ENCODE results near the gene FLYWCH2. TPM values are rescaled to one million over a fixed set of nuclear protein-coding genes. Genes with fewer than 3 reads are reported as not detected.

FLYWCH2 gene
- total RNA-seq, 1 experiment from 2014 or later = 35.4 TPM

DNA sequence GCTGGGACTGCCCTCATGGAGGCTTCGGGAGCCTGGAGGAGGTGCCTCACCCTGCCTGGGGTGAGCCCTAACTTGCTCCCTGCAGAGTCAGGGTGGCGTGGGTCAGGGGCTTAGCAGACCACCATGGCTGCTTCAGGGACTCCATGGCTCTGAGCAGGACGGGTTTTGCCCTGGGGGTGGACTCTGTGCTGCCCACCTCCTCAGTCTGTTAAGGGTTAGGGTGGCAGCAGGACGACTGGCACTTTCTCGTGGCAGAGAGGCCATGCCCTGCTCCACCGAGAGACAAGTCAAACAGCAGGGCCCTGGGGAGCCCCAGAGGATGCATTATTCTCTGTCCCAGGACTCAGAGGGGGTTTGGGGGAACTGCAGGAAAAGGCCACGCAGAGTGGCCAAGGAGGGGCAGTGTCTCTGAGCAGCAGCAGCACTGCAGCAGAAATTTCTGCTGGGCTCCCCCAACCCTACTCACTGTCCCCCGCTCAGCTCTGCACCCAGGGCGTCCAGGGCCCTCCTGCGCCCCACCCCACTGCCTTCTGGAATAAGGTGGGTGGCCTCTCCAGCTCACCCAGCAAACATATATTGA is 23.2 kb upstream of the FLYWCH2 start:
- H3K36me3 ChIP-seq = no peaks in the 10 kb centered on the region
- H3K27me3 ChIP-seq = no peaks in the 10 kb centered on the region
- DNase-seq = no peak
- no peak overlapping the region for H3K4me3 ChIP-seq
- H3K27ac ChIP-seq = no peak overlapping the region
- H3K4me1 ChIP-seq = no peaks in the 10 kb centered on the region
- peaks cover 3% of the 10 kb centered on the region; the same call in 1 of the 2 replicates for H3K9me3 ChIP-seq (replicated peaks)

GRCh38 chr16:2860826-2861567 is 22.0 kb upstream of the FLYWCH2 start:
- Histone ChIP-seq H3K27ac (no peak overlapping the region), H3K27me3 (no peaks in the 10 kb centered on the region), H3K9me3 (replicated peaks) (peaks cover 3% of the 10 kb centered on the region; the same call in 1 of the 2 replicates), H3K4me3 (no peak overlapping the region), H3K4me1 (no peaks in the 10 kb centered on the region), H3K36me3 (no peaks in the 10 kb centered on the region)
- DNase-seq = peak in 1 of 2 experiments; percentile 46

DNA sequence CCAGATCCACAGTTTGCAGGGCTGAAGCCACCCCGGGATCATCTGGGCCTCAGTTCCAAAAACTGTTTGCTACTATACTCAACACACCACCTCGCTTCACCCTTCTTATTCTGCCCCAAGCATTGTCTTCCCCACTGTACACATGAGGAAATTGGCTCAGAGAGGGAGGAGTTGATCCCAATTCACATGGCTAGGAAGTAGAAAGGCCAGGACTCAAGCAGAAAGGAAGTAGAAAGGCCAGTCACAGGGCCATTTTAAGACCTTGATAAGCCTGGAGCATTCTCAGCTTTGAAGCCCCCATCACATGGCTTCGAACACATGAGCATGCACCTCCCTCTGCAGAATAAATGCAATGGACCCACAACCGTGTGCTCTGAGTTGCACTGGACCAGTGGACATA is 17.4 kb upstream of the FLYWCH2 start:
- Histone ChIP-seq H3K4me1 (peaks cover 5% of the 10 kb centered on the region; the same call in 1 of the 2 replicates), H3K36me3 (no peaks in the 10 kb centered on the region), H3K27ac (no peak overlapping the region), H3K9me3 (replicated peaks) (peaks cover 3% of the 10 kb centered on the region; the same call in 1 of the 2 replicates), H3K27me3 (no peaks in the 10 kb centered on the region), H3K4me3 (no peak overlapping the region)
- DNase-seq = no peak

DNA sequence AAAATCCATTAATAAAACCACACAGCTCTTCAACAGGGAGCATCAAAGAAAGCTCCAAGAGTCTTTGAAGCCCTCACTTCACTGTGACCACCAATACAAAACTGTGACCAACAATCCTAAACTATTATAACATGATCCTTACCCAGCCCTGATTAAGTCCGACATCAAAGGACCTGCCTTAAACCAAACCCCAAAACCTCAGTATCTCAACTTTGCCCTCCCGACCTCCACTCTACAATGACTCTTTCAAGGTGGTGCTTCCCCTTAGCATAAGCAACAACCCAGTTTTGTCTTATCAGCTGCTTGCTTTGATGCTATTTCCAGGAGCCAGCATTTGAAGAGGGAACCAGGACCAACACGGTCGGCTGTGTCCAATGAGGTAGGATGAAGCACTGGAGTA is 16.6 kb upstream of the FLYWCH2 start:
- Histone ChIP-seq H3K36me3 (no peaks in the 10 kb centered on the region), H3K27ac (no peak overlapping the region), H3K4me3 (no peak overlapping the region), H3K4me1 (peaks cover 5% of the 10 kb centered on the region; the same call in 1 of the 2 replicates), H3K9me3 (replicated peaks) (no peaks in the 10 kb centered on the region), H3K27me3 (no peaks in the 10 kb centered on the region)
- DNase-seq = no peak

GRCh38 chr16:2867661-2867986 is 15.4 kb upstream of the FLYWCH2 start:
- H3K27me3 ChIP-seq = no peaks in the 10 kb centered on the region
- H3K9me3 ChIP-seq (replicated peaks) = no peaks in the 10 kb centered on the region
- peak overlapping the region; percentile 85 for H3K27ac ChIP-seq
- H3K4me1 ChIP-seq = peaks cover 5% of the 10 kb centered on the region; the same call in 1 of the 2 replicates
- no peak for DNase-seq
- H3K36me3 ChIP-seq = no peaks in the 10 kb centered on the region
- H3K4me3 ChIP-seq = peak overlapping the region; percentile 84

DNA sequence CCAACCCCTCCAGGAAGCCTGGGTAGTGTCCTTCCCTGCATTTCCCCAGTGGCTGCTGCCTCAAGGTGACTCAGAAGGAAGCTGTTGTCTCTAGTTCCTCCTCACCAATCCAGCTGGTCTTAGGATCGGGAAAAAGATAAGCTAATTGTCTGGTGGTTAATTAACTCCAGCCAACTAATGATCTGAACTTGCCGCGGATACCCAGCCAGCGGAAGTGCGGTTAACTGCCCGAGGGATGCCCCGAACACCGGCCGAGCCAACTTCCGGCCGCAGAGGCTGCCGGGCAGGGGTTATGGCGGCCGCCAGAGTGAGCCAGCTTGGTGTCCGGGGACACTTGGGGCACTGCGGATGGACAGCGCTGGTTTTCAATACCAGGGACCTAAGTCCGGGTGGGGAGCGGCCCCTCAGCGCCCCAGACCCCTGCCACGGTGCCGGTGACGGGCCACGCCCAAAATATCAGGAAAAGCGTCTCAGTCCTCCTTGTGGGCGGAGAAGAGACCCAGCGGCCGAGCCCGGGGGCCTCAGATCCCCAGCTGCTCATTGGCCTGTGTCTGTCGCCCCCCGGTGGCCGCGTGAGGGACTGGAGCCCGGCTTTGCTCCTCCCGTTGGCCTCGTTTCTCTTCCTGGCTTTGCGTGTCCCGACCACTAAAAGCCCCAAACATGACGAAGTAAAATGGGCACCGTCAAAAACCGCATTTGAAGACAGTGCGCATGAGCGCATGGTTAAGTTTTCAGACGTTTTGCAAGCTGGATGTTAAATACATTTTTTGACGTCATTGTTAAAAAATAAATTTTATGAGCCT is 14.8 kb upstream of the FLYWCH2 start:
- H3K4me3 ChIP-seq = peak overlapping the region; percentile 84
- no peaks in the 10 kb centered on the region for H3K27me3 ChIP-seq
- H3K9me3 ChIP-seq (replicated peaks) = no peaks in the 10 kb centered on the region
- H3K4me1 ChIP-seq = peaks cover 5% of the 10 kb centered on the region
- peak; percentile 90 to 94 for DNase-seq
- H3K36me3 ChIP-seq = no peaks in the 10 kb centered on the region
- H3K27ac ChIP-seq = peak overlapping the region; percentile 85

DNA sequence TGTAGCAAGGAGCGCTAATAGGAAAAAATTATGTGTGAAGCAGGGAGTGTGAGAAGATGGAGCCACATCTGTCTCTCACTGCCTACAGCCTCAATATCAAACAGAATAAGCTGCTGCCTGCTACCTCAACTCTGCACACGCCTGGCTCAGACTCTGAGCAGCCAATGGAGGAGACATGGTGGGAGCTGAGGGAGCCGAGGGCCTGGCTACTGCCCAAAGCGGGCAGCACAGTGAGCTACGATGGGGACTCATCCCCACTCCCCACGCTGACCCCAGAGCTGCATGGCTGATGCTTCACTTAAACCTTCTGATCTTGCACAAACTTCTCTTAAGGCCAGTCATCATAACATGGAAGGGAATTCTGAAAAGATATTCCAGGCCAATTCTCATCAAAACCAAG is 11.1 kb upstream of the FLYWCH2 start:
- Histone ChIP-seq H3K27ac (no peak overlapping the region), H3K27me3 (no peaks in the 10 kb centered on the region), H3K4me3 (no peak overlapping the region), H3K4me1 (peaks cover 16% of the 10 kb centered on the region), H3K9me3 (replicated peaks) (no peaks in the 10 kb centered on the region), H3K36me3 (no peaks in the 10 kb centered on the region)
- no peak for DNase-seq

GRCh38 chr16:2874032-2874911 is 8.7 kb upstream of the FLYWCH2 start:
- Histone ChIP-seq H3K27me3 (no peaks in the 10 kb centered on the region), H3K27ac (no peak overlapping the region), H3K4me1 (peaks cover 11% of the 10 kb centered on the region), H3K36me3 (no peaks in the 10 kb centered on the region), H3K9me3 (replicated peaks) (no peaks in the 10 kb centered on the region), H3K4me3 (no peak overlapping the region)
- DNase-seq = peak; percentile 27 to 60

- H3K36me3 ChIP-seq = no peaks in the 10 kb centered on the region
- no peaks in the 10 kb centered on the region for H3K27me3 ChIP-seq
- H3K4me1 ChIP-seq = peaks cover 11% of the 10 kb centered on the region
- DNase-seq = peak; percentile 72 to 83
- H3K9me3 ChIP-seq (replicated peaks) = no peaks in the 10 kb centered on the region
- no peak overlapping the region for H3K4me3 ChIP-seq
- no peak overlapping the region for H3K27ac ChIP-seq
Observed at GRCh38 chr16:2874912-2875362, 8.1 kb upstream of the FLYWCH2 start.

DNA sequence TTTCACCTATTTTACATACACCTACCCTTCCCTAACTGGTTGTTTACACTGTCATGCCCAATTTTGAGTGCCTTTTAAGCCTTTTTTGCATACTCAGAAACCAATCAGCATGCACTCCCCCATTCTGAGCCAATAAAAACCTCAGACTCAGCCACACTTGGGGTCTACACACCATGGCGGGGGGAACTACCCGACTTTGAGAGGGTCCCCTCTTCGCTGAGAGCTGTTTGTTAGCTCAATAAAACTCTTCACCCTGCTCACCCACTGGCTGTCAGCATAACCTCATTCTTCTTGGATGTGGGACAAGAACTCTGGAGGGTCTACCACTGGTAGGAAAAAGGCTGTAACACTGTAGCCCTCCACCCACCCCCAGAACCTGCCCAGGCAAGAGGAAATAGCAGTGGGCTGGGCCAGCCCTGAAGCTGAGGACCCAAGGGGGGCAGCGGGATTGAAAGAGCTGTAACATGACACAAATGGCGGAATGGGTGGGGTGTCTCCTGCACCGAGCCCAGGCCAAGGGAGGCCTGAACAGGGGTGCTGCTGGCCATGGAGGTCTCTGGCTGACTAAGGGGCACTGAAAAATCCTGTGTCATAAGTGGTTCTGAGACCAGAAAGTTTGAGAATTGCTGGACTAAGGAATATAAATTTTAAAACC is 3.0 kb upstream of the FLYWCH2 start:
- Histone ChIP-seq H3K27ac (no peak overlapping the region), H3K36me3 (no peaks in the 10 kb centered on the region), H3K9me3 (replicated peaks) (no peaks in the 10 kb centered on the region), H3K4me3 (no peak overlapping the region), H3K27me3 (no peaks in the 10 kb centered on the region), H3K4me1 (no peaks in the 10 kb centered on the region)
- no peak for DNase-seq

DNA sequence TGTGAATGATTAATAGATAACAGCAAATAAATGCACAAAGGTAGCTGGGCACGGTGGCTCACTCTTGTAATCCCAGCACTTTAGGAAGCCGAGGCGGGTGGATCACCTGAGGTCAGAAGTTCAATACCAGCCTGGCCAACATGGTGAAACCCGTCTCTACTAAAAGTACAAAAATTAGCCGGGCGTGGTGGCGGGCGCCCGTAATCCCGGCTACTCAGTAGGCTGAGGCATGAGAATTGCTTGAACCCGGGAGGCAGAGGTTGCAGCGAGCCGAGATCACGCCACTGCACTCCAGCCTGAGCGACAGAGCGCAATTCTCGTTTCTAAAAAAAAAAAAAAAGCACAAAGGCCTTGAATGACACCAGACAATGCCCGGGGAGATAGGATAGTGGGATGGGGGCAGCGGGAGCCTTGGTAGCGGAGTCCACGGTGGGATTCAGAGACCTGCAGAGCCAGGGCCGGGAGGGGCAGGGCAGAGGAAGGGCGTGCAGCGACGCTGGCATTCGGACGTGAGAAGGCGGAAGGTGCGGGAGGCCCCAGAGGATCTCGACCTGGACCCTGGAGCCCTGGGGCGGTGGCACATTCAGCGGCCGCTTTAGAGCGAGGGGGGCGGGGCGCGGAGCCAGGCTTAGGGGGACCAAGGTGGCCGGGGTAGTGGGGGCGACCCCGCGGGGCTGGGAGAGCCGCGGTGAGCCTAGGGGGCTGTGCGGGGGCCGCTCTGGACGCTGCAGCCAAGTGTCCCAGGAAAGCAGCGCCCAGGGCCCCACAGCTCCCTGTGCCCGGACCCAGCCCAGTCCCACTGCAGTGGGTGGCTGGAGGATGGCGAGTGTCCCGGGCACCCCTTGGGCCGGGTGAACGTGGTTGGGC is 999 bp upstream of the FLYWCH2 start:
- H3K4me1 ChIP-seq = no peaks in the 10 kb centered on the region
- no peaks in the 10 kb centered on the region for H3K27me3 ChIP-seq
- DNase-seq = peak; percentile 39 to 45
- peak overlapping the region; percentile 82 for H3K4me3 ChIP-seq
- no peaks in the 10 kb centered on the region for H3K9me3 ChIP-seq (replicated peaks)
- H3K27ac ChIP-seq = no peak overlapping the region; the same call in 1 of the 2 replicates
- H3K36me3 ChIP-seq = no peaks in the 10 kb centered on the region

GRCh38 chr16:2883458-2883908 is 468 bp downstream of the FLYWCH2 start:
- no peaks in the 10 kb centered on the region for H3K4me1 ChIP-seq
- no peaks in the 10 kb centered on the region for H3K36me3 ChIP-seq
- DNase-seq = peak; percentile 43 to 48
- no peaks in the 10 kb centered on the region for H3K27me3 ChIP-seq
- peak overlapping the region; percentile 82 for H3K4me3 ChIP-seq
- H3K27ac ChIP-seq = peak overlapping the region; percentile 79
- no peaks in the 10 kb centered on the region for H3K9me3 ChIP-seq (replicated peaks)

DNA sequence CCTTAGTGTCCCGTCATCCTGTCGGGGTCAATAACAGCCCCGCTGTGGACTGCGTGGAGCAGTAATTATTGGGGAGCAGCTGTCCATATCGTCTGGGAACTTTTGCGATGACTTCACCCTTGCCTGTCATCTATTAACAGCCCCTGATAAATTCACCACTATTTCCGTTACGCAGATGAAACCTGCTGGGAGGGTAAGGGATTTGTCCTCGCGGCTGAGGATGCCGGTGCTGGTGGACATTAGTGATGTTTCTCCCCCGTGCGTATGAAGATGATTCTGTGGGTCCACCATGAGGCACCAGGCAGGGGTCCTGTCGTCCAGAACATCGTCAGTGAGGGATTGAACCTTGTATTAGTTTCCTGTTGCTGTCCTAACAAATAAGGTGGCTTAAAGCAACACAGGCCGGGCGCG is 1.0 kb downstream of the FLYWCH2 start:
- DNase-seq = peak; percentile 29 to 52
- H3K4me1 ChIP-seq = no peaks in the 10 kb centered on the region
- no peaks in the 10 kb centered on the region for H3K9me3 ChIP-seq (replicated peaks)
- H3K4me3 ChIP-seq = peak overlapping the region; percentile 82
- peak overlapping the region; percentile 79 for H3K27ac ChIP-seq
- H3K27me3 ChIP-seq = no peaks in the 10 kb centered on the region
- H3K36me3 ChIP-seq = no peaks in the 10 kb centered on the region
